ENCODE results near the gene CRABP1. TPM values are rescaled to one million over a fixed set of nuclear protein-coding genes. Genes with fewer than 3 reads are reported as not detected.

Gene CRABP1
- polyA plus RNA-seq, 3 donors: not detected

DNA sequence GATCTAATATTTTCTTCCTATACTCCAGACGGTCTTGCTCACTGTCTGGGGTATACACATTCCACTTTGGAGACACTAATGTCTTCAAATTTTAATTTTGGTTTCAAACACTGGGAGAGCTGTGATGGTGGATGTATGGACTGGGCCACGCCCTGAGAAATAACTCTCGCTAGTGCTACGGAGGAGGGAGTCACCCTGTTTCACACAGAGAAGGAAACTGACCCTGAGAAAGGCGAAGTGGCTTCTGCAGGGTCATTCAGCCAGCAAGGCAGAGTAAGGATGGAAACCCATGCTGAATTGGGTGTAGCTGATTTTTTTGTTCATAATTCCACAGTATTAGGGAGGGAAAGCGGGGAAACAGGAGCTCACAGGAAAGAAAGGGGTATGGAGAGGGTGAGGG, 32.2 kb upstream of the CRABP1 start:
- Mint-ChIP-seq H3K27ac (peak overlapping the region in 6 of 7 donors; percentile 78 to 94 (median 88)), H3K4me1 (peaks cover 28% of the 10 kb centered on the region), H3K9me3 (peaks cover 0 to 7% (median 0%) of the 10 kb centered on the region in 7 donors), H3K4me3 (peak overlapping the region; percentile 62 to 78), H3K27me3 (ENCODE audit: low read depth in 3 of 3) (peaks cover 0 to 4% (median 0%) of the 10 kb centered on the region in 3 donors), H3K36me3 (no peaks in the 10 kb centered on the region)
- H3K4me2 ChIP-seq (replicated peaks; ENCODE audit: extremely low read depth, low read length, poor library complexity, severe bottlenecking): peak overlapping the region; percentile 69
- peak overlapping the region; percentile 75 to 79 for H3K27ac ChIP-seq (ENCODE audit: low read depth in 1 of 2, low read length in 2 of 2)
- H3K4me1 ChIP-seq (ENCODE audit: control insufficient read depth in 1 of 2, insufficient read depth in 2 of 2, low read length in 2 of 2): peaks cover 32 to 40% of the 10 kb centered on the region in 2 donors
- H4K20me1 ChIP-seq (ENCODE audit: insufficient read depth, low read length): no peaks in the 10 kb centered on the region
- TF ChIP-seq, protein P1, sequence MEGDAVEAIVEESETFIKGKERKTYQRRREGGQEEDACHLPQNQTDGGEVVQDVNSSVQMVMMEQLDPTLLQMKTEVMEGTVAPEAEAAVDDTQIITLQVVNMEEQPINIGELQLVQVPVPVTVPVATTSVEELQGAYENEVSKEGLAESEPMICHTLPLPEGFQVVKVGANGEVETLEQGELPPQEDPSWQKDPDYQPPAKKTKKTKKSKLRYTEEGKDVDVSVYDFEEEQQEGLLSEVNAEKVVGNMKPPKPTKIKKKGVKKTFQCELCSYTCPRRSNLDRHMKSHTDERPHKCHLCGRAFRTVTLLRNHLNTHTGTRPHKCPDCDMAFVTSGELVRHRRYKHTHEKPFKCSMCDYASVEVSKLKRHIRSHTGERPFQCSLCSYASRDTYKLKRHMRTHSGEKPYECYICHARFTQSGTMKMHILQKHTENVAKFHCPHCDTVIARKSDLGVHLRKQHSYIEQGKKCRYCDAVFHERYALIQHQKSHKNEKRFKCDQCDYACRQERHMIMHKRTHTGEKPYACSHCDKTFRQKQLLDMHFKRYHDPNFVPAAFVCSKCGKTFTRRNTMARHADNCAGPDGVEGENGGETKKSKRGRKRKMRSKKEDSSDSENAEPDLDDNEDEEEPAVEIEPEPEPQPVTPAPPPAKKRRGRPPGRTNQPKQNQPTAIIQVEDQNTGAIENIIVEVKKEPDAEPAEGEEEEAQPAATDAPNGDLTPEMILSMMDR (IDR thresholded peaks at IDR 0.05): no peak
- 11% methylated on average over 4 of the region's 6 CpGs for WGBS (ENCODE audit: insufficient coverage)
- no peaks in the 10 kb centered on the region for H3K79me2 ChIP-seq (ENCODE audit: insufficient read depth, low read length)
- H3K36me3 ChIP-seq (replicated peaks in 1 of 2; ENCODE audit: control insufficient read depth in 1 of 2, insufficient read depth in 2 of 2, low read length in 2 of 2): no peaks in the 10 kb centered on the region
- no peaks in the 10 kb centered on the region for H3K27me3 ChIP-seq (ENCODE audit: control insufficient read depth in 2 of 2, insufficient read depth in 2 of 2, low read length in 2 of 2)
- peak overlapping the region; percentile 62 for H2AFZ ChIP-seq (ENCODE audit: insufficient read depth, low read depth, low read length, poor library complexity, severe bottlenecking)
- H3K9me3 ChIP-seq (replicated peaks in 1 of 2; ENCODE audit: control insufficient read depth in 1 of 2, insufficient read depth in 1 of 2, low read length in 2 of 2): peaks cover 0 to 6% of the 10 kb centered on the region in 2 donors
- intact Hi-C loops (cut with micrococcal nuclease): loop anchor here (2.0 to 10.0 kb wide), 3 partner anchors 115 to 567 kb away; partner anchors contain the start of gene MORF4L1 (in 1 of the 2)
- peak in 2 of 3 donors; percentile 67 to 73 for DNase-seq
- peak overlapping the region; percentile 23 for H3K9ac ChIP-seq (ENCODE audit: insufficient read depth, low read length, poor library complexity, severe bottlenecking)
- peak overlapping the region in 1 of 3 experiments; percentile 25 for H3K4me3 ChIP-seq (replicated peaks in 1 of 3; ENCODE audit: low read depth in 2 of 3, low read length in 3 of 3)

DNA sequence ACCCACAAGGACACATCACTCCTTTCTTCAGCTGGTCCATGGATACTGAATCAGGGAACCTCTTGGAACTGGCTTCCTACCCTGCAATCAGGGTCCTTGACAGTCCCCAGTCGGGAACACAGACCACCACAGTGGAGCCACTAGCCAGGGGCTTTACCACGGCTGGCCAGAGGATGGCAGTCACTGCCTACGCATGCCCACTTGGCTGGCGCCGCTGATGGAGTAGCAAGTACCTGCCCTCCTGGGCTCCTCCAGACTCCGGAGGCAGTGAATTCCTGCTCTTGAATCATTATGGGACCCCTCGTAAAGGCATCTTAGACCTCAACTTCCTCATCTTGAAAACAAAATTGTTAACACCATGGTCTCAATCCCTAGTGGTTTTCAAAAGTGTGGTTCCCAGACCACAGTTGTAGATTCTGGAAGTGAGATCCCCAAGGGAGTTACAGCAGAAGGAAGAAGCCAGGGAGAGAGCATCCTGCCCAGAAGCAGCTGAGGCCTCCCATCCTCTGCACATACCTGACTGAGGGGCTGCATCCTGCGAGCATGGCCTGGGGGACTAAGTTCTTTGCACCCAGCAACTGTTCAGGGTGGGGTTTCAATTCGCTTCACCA, 31.6 kb upstream of the CRABP1 start:
- peaks cover 27% of the 10 kb centered on the region for H3K4me1 Mint-ChIP-seq
- H3K4me3 ChIP-seq (replicated peaks in 1 of 3; ENCODE audit: low read depth in 2 of 3, low read length in 3 of 3): peak overlapping the region in 1 of 3 experiments; percentile 25
- peak overlapping the region; percentile 23 for H3K9ac ChIP-seq (ENCODE audit: insufficient read depth, low read length, poor library complexity, severe bottlenecking)
- H3K27me3 Mint-ChIP-seq (ENCODE audit: low read depth in 3 of 3): peaks cover 0 to 5% (median 0%) of the 10 kb centered on the region in 3 donors
- H3K9me3 Mint-ChIP-seq: peaks cover 0 to 7% (median 0%) of the 10 kb centered on the region in 7 donors
- TF ChIP-seq, protein P1 (IDR thresholded peaks at IDR 0.05): peak; percentile 92
- intact Hi-C loops (cut with micrococcal nuclease): loop anchor here (2.0 to 10.0 kb wide), 3 partner anchors 114 to 566 kb away; partner anchors contain the start of gene MORF4L1 (in 1 of the 2)
- peak overlapping the region; percentile 62 for H2AFZ ChIP-seq (ENCODE audit: insufficient read depth, low read depth, low read length, poor library complexity, severe bottlenecking)
- WGBS (ENCODE audit: insufficient coverage): 23% methylated on average over 8 of the region's 9 CpGs
- H3K79me2 ChIP-seq (ENCODE audit: insufficient read depth, low read length): no peaks in the 10 kb centered on the region
- H3K4me1 ChIP-seq (ENCODE audit: control insufficient read depth in 1 of 2, insufficient read depth in 2 of 2, low read length in 2 of 2): peaks cover 30 to 34% of the 10 kb centered on the region in 2 donors
- peak overlapping the region in 5 of 7 donors; percentile 81 to 94 (median 90) for H3K27ac Mint-ChIP-seq
- H3K36me3 Mint-ChIP-seq: no peaks in the 10 kb centered on the region
- H3K27me3 ChIP-seq (ENCODE audit: control insufficient read depth in 2 of 2, insufficient read depth in 2 of 2, low read length in 2 of 2): no peaks in the 10 kb centered on the region
- peak overlapping the region; percentile 62 to 78 for H3K4me3 Mint-ChIP-seq
- peak overlapping the region; percentile 69 for H3K4me2 ChIP-seq (replicated peaks; ENCODE audit: extremely low read depth, low read length, poor library complexity, severe bottlenecking)
- H4K20me1 ChIP-seq (ENCODE audit: insufficient read depth, low read length): no peaks in the 10 kb centered on the region
- H3K36me3 ChIP-seq (replicated peaks in 1 of 2; ENCODE audit: control insufficient read depth in 1 of 2, insufficient read depth in 2 of 2, low read length in 2 of 2): no peaks in the 10 kb centered on the region
- peak overlapping the region; percentile 75 to 79 for H3K27ac ChIP-seq (ENCODE audit: low read depth in 1 of 2, low read length in 2 of 2)
- DNase-seq: peak; percentile 44 to 66 (median 65)
- peaks cover 0 to 6% of the 10 kb centered on the region in 2 donors for H3K9me3 ChIP-seq (replicated peaks in 1 of 2; ENCODE audit: control insufficient read depth in 1 of 2, insufficient read depth in 1 of 2, low read length in 2 of 2)
